K562 (cell line): Measurements from ENCODE around the gene KIF14. TPM values are rescaled to one million over a fixed set of nuclear protein-coding genes. Genes with fewer than 3 reads are reported as not detected.

Experiments
- C11orf30 ChIP-seq: fragments of 450-650 bp; IDR thresholded peaks from 2 replicates; pipeline ENCODE4 v1.6.1; 2016; ENCODE audit warnings: low read depth, mild to moderate bottlenecking
- CC2D1A ChIP-seq: fragments of 450-650 bp; IDR thresholded peaks from 2 replicates; pipeline ENCODE4 v1.6.1; 2017; ENCODE audit warnings: mild to moderate bottlenecking
- CHAMP1 ChIP-seq: fragments of 450-650 bp; IDR thresholded peaks from 2 replicates; pipeline ENCODE4 v1.6.1; 2016; ENCODE audit warnings: mild to moderate bottlenecking
- ELF2 ChIP-seq: fragments of 250-450 bp; sonication (Bioruptor Pico); IDR thresholded peaks from 2 replicates; pipeline ENCODE4 v1.5.0; 2021; ENCODE audit warnings: mild to moderate bottlenecking
- ESRRB ChIP-seq: fragments of 250-450 bp; sonication (Bioruptor Pico); IDR thresholded peaks from 2 replicates; pipeline ENCODE4 v1.5.0; 2020; ENCODE audit warnings: mild to moderate bottlenecking, moderate library complexity, borderline replicate concordance
- ETV6 ChIP-seq, 3 experiments: fragments of 150-350 bp in 1 of 3; sonication (generic) in 1 of 3; formaldehyde crosslinking in 1 of 3; IDR thresholded peaks; 2 replicates each; pipeline versions ENCODE4 v1.6.1 to v1.8.0; 2014 to 2022; ENCODE audit warnings: borderline replicate concordance in 2 of 3, low read depth in 2 of 3, antibody characterized with exemption in 1 of 3, low read length in 1 of 3, mild to moderate bottlenecking in 1 of 3, missing genetic modification reagents in 1 of 3
- HINFP ChIP-seq: fragments of 450-650 bp; conservative IDR thresholded peaks from 2 replicates; pipeline ENCODE4 v1.6.1; 2016; ENCODE audit warnings: missing genetic modification characterization, low read depth, mild to moderate bottlenecking, control low read depth, missing compliant biosample characterization
- KDM4B ChIP-seq, 2 experiments: fragments of 450-650 bp in 1 of 2; sonication (generic) in 1 of 2; IDR thresholded peaks; 2 replicates each; pipeline ENCODE4 v1.6.1; 2016 to 2017; ENCODE audit warnings: borderline replicate concordance in 2 of 2, antibody characterized with exemption in 1 of 2, low read depth in 1 of 2, mild to moderate bottlenecking in 1 of 2
- KLF1 ChIP-seq: fragments of 450-650 bp; IDR thresholded peaks from 2 replicates; pipeline ENCODE4 v1.6.1; 2016; ENCODE audit warnings: missing genetic modification characterization, missing compliant biosample characterization
- MAFF ChIP-seq: IDR thresholded peaks from 2 replicates; pipeline ENCODE4 v1.6.1; 2012; ENCODE audit warnings: low read length, improper control_type of control experiment
- MAFK ChIP-seq: IDR thresholded peaks from 2 replicates; pipeline ENCODE4 v1.6.1; 2011; ENCODE audit warnings: low read length, improper control_type of control experiment
- MTF1 ChIP-seq: fragments of 250-450 bp; sonication (Bioruptor Pico); IDR thresholded peaks from 2 replicates; pipeline ENCODE4 v1.9.0; 2021; ENCODE audit warnings: moderate library complexity, mild to moderate bottlenecking, inconsistent platforms, borderline replicate concordance
- NFE2L1 ChIP-seq: fragments of 450-650 bp; IDR thresholded peaks from 2 replicates; pipeline ENCODE4 v1.6.1; 2016; ENCODE audit warnings: missing genetic modification characterization, low read depth, mild to moderate bottlenecking, missing compliant biosample characterization, moderate library complexity, borderline replicate concordance
- SREBF1 ChIP-seq: fragments of 150-350 bp; IDR thresholded peaks from 2 replicates; pipeline ENCODE4 v1.6.1; 2014; ENCODE audit warnings: antibody characterized with exemption, low read depth, low read length, borderline replicate concordance
- ZBTB8A ChIP-seq: fragments of 450-650 bp; IDR thresholded peaks from 2 replicates; pipeline ENCODE4 v1.6.1; 2018; ENCODE audit warnings: mild to moderate bottlenecking, moderate library complexity; ENCODE audit not compliant: partially characterized antibody
- ZNF165 ChIP-seq: fragments of 250-450 bp; sonication (Bioruptor Pico); IDR thresholded peaks from 2 replicates; pipeline ENCODE4 v1.4.0; 2020; ENCODE audit warnings: borderline replicate concordance
- ZNF316 ChIP-seq: fragments of 450-650 bp; IDR thresholded peaks from 2 replicates; pipeline ENCODE4 v1.6.1; 2016
- ZNF431 ChIP-seq: sonication (generic); formaldehyde crosslinking; IDR thresholded peaks from 2 replicates; pipeline ENCODE4 v1.8.0; 2022; ENCODE audit warnings: mild to moderate bottlenecking, missing genetic modification reagents
- ZNF717 ChIP-seq: fragments of 250-450 bp; sonication (Bioruptor Pico); IDR thresholded peaks from 2 replicates; pipeline ENCODE4 v1.5.0; 2021
- polyA plus RNA-seq, 8 experiments: library from polyadenylated mRNA; depleted of rRNA in 4 of 8; stranded (reverse) in 5 of 8; unstranded in 3 of 8; fragments of >200 nt; fragmentation: Nextera tagmentation in 2 of 8; fragmentation: Illumina TruSeq in 1 of 8; extraction: Ambion mirVana in 2 of 8; extraction: Trizol in 1 of 8; gene quantifications; 2 replicates each; pipeline versions ENCODE4 v1.2.1 to v1.2.3, GENCODE V29; 2011 to 2014; ENCODE audit warnings: inconsistent platforms in 1 of 8, missing spikeins in 1 of 8
- total RNA-seq, 7 experiments: library from RNA; depleted of rRNA in 6 of 7; stranded (reverse); fragments of >200 nt in 6 of 7; fragmentation: Illumina TruSeq in 2 of 7; extraction: Trizol in 2 of 7; gene quantifications; 2 replicates each; pipeline versions ENCODE4 v1.2.1 to v1.2.3, GENCODE V29; 2011 to 2021; ENCODE audit warnings: low replicate concordance in 1 of 7
- TF ChIP-seq, protein P1 (sequence below): fragments of 250-450 bp; sonication (Bioruptor Pico); IDR thresholded peaks from 2 replicates; pipeline ENCODE4 v1.5.0; 2020; ENCODE audit warnings: mild to moderate bottlenecking
- TF ChIP-seq, protein P2 (sequence below): fragments of 250-450 bp; sonication (Bioruptor Pico); IDR thresholded peaks from 2 replicates; pipeline ENCODE4 v1.4.0; 2020; ENCODE audit warnings: mild to moderate bottlenecking, moderate library complexity, borderline replicate concordance

Gene KIF14
- total and polyA plus RNA-seq, 9 of the 15 experiments (the other 6 are each of a cell fraction or from before 2014, with no cell fraction given): 11.5 to 47.4 (median 29.0) TPM

GRCh38 chr1:200518524-200518923, 102.0 kb downstream of the KIF14 start (continued):
- no peak for TF ChIP-seq CHAMP1
- no peak for TF ChIP-seq ZNF165 (CRISPR knock-in tag)
- TF ChIP-seq MAFF: peak; percentile 73
- no peak for TF ChIP-seq ZBTB8A
- TF ChIP-seq ELF2 (CRISPR knock-in tag): no peak
- TF ChIP-seq ZNF717 (CRISPR knock-in tag): no peak
- peak; percentile 74 for TF ChIP-seq ZNF316
- TF ChIP-seq CC2D1A: no peak
- TF ChIP-seq, protein P1, sequence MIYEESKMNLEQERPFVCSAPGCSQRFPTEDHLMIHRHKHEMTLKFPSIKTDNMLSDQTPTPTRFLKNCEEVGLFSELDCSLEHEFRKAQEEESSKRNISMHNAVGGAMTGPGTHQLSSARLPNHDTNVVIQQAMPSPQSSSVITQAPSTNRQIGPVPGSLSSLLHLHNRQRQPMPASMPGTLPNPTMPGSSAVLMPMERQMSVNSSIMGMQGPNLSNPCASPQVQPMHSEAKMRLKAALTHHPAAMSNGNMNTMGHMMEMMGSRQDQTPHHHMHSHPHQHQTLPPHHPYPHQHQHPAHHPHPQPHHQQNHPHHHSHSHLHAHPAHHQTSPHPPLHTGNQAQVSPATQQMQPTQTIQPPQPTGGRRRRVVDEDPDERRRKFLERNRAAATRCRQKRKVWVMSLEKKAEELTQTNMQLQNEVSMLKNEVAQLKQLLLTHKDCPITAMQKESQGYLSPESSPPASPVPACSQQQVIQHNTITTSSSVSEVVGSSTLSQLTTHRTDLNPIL (CRISPR knock-in tag): no peak
- TF ChIP-seq, protein P2, sequence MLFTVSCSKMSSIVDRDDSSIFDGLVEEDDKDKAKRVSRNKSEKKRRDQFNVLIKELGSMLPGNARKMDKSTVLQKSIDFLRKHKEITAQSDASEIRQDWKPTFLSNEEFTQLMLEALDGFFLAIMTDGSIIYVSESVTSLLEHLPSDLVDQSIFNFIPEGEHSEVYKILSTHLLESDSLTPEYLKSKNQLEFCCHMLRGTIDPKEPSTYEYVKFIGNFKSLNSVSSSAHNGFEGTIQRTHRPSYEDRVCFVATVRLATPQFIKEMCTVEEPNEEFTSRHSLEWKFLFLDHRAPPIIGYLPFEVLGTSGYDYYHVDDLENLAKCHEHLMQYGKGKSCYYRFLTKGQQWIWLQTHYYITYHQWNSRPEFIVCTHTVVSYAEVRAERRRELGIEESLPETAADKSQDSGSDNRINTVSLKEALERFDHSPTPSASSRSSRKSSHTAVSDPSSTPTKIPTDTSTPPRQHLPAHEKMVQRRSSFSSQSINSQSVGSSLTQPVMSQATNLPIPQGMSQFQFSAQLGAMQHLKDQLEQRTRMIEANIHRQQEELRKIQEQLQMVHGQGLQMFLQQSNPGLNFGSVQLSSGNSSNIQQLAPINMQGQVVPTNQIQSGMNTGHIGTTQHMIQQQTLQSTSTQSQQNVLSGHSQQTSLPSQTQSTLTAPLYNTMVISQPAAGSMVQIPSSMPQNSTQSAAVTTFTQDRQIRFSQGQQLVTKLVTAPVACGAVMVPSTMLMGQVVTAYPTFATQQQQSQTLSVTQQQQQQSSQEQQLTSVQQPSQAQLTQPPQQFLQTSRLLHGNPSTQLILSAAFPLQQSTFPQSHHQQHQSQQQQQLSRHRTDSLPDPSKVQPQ: no peak
- no peak for TF ChIP-seq ETV6 (IDR thresholded peaks at IDR 0.05; ENCODE audit: borderline replicate concordance in 1 of 2, low read depth in 2 of 2, low read length in 1 of 2)
- TF ChIP-seq ETV6 (CRISPR knock-in tag; IDR thresholded peaks at IDR 0.05; ENCODE audit: borderline replicate concordance): no peak
- TF ChIP-seq NFE2L1: no peak
- no peak for TF ChIP-seq HINFP (tag)
- TF ChIP-seq ZNF431: no peak
- TF ChIP-seq KLF1 (tag): no peak
- TF ChIP-seq MTF1: no peak
- no peak for TF ChIP-seq SREBF1
- peak; percentile 73 for TF ChIP-seq C11orf30
- TF ChIP-seq KDM4B (IDR thresholded peaks at IDR 0.05; ENCODE audit: borderline replicate concordance in 2 of 2, low read depth in 1 of 2): no peak
- no peak for TF ChIP-seq ESRRB
- peak; percentile 38; the same call in 1 of the 2 replicates for TF ChIP-seq MAFK
